Loucy (cell line): Measurements from ENCODE around the gene PROSER3.

Source experiments
- H2AFZ ChIP-seq: fragments of 200-600 bp; sonication (generic); 2 replicates; pipeline ENCODE4 v1.6.0; 2016; ENCODE audit warnings: antibody characterized with exemption, mild to moderate bottlenecking, low read length, moderate library complexity
- H3F3A ChIP-seq: fragments of 200-600 bp; 2 replicates; pipeline ENCODE4 v1.6.0; 2016; ENCODE audit warnings: antibody characterized with exemption, low read depth, mild to moderate bottlenecking
- H3K27me3 ChIP-seq: fragments of 200-600 bp; sonication (generic); 2 replicates; pipeline ENCODE4 v1.6.1; 2014; ENCODE audit warnings: low read length, mild to moderate bottlenecking; ENCODE audit not compliant: insufficient read depth, poor library complexity, severe bottlenecking
- H3K36me3 ChIP-seq: fragments of 200-600 bp; sonication (generic); 2 replicates; pipeline ENCODE4 v1.6.1; 2016; ENCODE audit warnings: low read length; ENCODE audit not compliant: insufficient read depth
- H3K4me1 ChIP-seq: fragments of 200-600 bp; sonication (generic); 2 replicates; pipeline ENCODE4 v1.5.1; 2014; ENCODE audit warnings: low read length, mild to moderate bottlenecking; ENCODE audit not compliant: insufficient read depth, poor library complexity, severe bottlenecking
- H3K4me2 ChIP-seq: fragments of 200-600 bp; sonication (generic); 2 replicates; pipeline ENCODE4 v1.6.0; 2014; ENCODE audit warnings: antibody characterized with exemption, low read length, low read depth, mild to moderate bottlenecking; ENCODE audit not compliant: poor library complexity, severe bottlenecking
- H3K4me3 ChIP-seq: fragments of 200-600 bp; sonication (generic); 2 replicates; pipeline ENCODE4 v1.5.1; 2014; ENCODE audit warnings: low read length, mild to moderate bottlenecking, mixed read lengths; ENCODE audit not compliant: poor library complexity, severe bottlenecking
- H3K79me2 ChIP-seq: fragments of 200-600 bp; sonication (generic); 2 replicates; pipeline ENCODE4 v1.6.1; 2014; ENCODE audit warnings: low read length; ENCODE audit not compliant: insufficient read depth
- H3K9ac ChIP-seq: fragments of 200-600 bp; sonication (generic); 2 replicates; pipeline ENCODE4 v1.6.0; 2014; ENCODE audit warnings: mild to moderate bottlenecking, low read depth, low read length, moderate library complexity; ENCODE audit not compliant: poor library complexity, severe bottlenecking
- H3K9me2 ChIP-seq: fragments of 200-600 bp; sonication (generic); replicated peaks from 2 replicates; pipeline ENCODE4 v1.6.1; 2016; ENCODE audit warnings: low read depth, low read length, mixed read lengths
- H3K9me3 ChIP-seq: fragments of 200-600 bp; sonication (generic); 2 replicates; pipeline ENCODE4 v1.6.1; 2014; ENCODE audit warnings: mild to moderate bottlenecking, antibody characterized with exemption, low read length, low read depth; ENCODE audit not compliant: insufficient read depth
- H4K20me1 ChIP-seq: fragments of 200-600 bp; sonication (generic); 2 replicates; pipeline ENCODE4 v1.6.0; 2014; ENCODE audit warnings: antibody characterized with exemption, low read length, mild to moderate bottlenecking; ENCODE audit not compliant: insufficient read depth, poor library complexity, severe bottlenecking
- EZH2phosphoT487 ChIP-seq: fragments of 200-600 bp; IDR thresholded peaks from 2 replicates; pipeline ENCODE4 v1.6.1; 2018; ENCODE audit warnings: antibody characterized with exemption, mild to moderate bottlenecking, moderate library complexity, borderline replicate concordance
- TF ChIP-seq, protein P1 (sequence below): fragments of 200-600 bp; sonication (generic); conservative IDR thresholded peaks from 2 replicates; pipeline ENCODE4 v1.5.1; 2014; ENCODE audit warnings: mild to moderate bottlenecking, antibody characterized with exemption, low read length

PROSER3 gene

DNA sequence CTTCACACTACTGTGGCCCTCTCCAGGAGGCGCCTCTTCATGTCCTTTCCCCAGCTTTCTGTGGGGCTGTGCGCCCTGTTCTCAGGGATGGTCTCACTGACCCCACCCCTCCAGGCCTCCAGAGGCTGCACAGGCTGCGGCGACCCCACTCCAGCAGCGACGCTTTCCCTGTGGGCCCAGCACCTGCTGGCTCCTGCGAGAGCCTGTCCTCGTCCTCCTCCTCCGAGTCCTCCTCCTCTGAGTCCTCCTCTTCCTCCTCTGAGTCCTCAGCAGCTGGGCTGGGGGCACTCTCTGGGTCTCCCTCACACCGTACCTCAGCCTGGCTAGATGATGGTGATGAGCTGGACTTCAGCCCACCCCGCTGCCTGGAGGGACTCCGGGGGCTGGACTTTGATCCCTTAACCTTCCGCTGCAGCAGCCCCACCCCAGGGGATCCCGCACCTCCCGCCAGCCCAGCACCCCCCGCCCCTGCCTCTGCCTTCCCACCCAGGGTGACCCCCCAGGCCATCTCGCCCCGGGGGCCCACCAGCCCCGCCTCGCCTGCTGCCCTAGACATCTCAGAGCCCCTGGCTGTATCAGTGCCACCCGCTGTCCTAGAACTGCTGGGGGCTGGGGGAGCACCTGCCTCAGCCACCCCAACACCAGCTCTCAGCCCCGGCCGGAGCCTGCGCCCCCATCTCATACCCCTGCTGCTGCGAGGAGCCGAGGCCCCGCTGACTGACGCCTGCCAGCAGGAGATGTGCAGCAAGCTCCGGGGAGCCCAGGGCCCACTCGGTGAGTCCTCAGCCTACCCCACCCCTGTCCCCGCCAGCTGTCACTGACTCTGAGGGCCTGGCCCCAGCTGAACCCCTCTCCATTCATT, 28.6 kb downstream of the PROSER3 start:
- Histone ChIP-seq H3K9me3 (no peaks in the 10 kb centered on the region), H3K9me2 (no peaks in the 10 kb centered on the region), H3K79me2 (no peaks in the 10 kb centered on the region), H4K20me1 (peaks cover 3% of the 10 kb centered on the region), H3K36me3 (peaks cover 8% of the 10 kb centered on the region; the same call in 1 of the 2 replicates), H3K4me2 (no peak overlapping the region), H3F3A (no peaks in the 10 kb centered on the region), H3K9ac (no peak overlapping the region), H3K4me1 (no peaks in the 10 kb centered on the region), H3K27me3 (no peaks in the 10 kb centered on the region), H2AFZ (no peak overlapping the region), H3K4me3 (no peak overlapping the region)
- TF ChIP-seq, protein P1, sequence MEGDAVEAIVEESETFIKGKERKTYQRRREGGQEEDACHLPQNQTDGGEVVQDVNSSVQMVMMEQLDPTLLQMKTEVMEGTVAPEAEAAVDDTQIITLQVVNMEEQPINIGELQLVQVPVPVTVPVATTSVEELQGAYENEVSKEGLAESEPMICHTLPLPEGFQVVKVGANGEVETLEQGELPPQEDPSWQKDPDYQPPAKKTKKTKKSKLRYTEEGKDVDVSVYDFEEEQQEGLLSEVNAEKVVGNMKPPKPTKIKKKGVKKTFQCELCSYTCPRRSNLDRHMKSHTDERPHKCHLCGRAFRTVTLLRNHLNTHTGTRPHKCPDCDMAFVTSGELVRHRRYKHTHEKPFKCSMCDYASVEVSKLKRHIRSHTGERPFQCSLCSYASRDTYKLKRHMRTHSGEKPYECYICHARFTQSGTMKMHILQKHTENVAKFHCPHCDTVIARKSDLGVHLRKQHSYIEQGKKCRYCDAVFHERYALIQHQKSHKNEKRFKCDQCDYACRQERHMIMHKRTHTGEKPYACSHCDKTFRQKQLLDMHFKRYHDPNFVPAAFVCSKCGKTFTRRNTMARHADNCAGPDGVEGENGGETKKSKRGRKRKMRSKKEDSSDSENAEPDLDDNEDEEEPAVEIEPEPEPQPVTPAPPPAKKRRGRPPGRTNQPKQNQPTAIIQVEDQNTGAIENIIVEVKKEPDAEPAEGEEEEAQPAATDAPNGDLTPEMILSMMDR, result no peak
- TF ChIP-seq EZH2phosphoT487, result no peak

DNA sequence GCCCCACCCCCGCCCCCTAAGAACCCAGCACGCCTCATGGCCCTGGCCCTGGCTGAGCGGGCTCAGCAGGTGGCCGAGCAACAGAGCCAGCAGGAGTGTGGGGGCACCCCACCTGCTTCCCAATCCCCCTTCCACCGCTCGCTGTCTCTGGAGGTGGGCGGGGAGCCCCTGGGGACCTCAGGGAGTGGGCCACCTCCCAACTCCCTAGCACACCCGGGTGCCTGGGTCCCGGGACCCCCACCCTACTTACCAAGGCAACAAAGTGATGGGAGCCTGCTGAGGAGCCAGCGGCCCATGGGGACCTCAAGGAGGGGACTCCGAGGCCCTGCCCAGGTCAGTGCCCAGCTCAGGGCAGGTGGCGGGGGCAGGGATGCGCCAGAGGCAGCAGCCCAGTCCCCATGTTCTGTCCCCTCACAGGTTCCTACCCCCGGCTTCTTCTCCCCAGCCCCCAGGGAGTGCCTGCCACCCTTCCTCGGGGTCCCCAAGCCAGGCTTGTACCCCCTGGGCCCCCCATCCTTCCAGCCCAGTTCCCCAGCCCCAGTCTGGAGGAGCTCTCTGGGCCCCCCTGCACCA, 29.3 kb downstream of the PROSER3 start:
- Histone ChIP-seq H3F3A (no peaks in the 10 kb centered on the region), H3K36me3 (peaks cover 5% of the 10 kb centered on the region; the same call in 1 of the 2 replicates), H3K4me3 (no peak overlapping the region), H4K20me1 (peaks cover 3% of the 10 kb centered on the region), H3K9me3 (no peaks in the 10 kb centered on the region), H3K9me2 (no peaks in the 10 kb centered on the region), H3K9ac (no peak overlapping the region), H3K4me2 (no peak overlapping the region), H3K79me2 (no peaks in the 10 kb centered on the region), H3K4me1 (no peaks in the 10 kb centered on the region), H2AFZ (no peak overlapping the region), H3K27me3 (no peaks in the 10 kb centered on the region)
- no peak for TF ChIP-seq EZH2phosphoT487
- TF ChIP-seq, protein P1, result no peak

DNA sequence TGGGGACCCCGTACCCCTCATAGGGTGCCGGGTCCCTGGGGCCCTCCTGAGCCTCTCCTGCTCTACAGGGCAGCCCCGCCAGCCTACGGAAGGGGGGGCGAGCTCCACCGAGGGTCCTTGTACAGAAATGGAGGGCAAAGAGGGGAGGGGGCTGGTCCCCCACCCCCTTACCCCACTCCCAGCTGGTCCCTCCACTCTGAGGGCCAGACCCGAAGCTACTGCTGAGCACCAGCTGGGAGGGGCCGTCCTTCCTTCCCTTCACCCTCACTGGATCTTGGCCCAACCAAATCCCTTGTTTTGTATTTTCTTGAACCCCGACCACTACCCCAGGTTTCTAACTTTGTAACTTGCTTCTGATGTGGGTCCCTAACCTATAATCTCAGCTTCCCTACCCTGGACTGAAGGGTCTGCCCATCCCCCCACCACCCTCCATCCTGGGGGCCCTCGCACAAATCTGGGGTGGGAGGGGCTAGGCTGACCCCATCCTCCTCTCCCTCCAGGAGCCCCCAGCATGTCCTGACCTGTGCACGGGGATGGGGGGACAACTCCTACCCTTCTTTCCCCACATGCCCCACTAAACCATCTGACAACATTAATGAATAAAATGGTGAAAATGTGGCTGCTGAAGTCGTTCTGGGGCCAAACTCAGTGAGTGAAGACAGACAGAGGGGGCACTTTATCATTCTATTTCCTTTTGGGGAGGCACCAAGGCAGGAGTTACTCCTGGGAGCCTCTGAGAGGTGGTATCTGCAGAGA, 30.4 kb downstream of the PROSER3 start:
- Histone ChIP-seq H4K20me1 (peaks cover 3% of the 10 kb centered on the region), H3K9me3 (no peaks in the 10 kb centered on the region), H3K9me2 (no peaks in the 10 kb centered on the region), H3K36me3 (no peaks in the 10 kb centered on the region; the same call in 1 of the 2 replicates), H2AFZ (no peak overlapping the region), H3K9ac (no peak overlapping the region), H3K4me1 (no peaks in the 10 kb centered on the region), H3K4me3 (no peak overlapping the region), H3K27me3 (no peaks in the 10 kb centered on the region), H3K4me2 (no peak overlapping the region), H3K79me2 (no peaks in the 10 kb centered on the region), H3F3A (no peaks in the 10 kb centered on the region)
- TF ChIP-seq EZH2phosphoT487, result no peak
- TF ChIP-seq, protein P1, result no peak
